A549 (cell line): ENCODE data around the gene CSTF1. TPM values are rescaled to one million over a fixed set of nuclear protein-coding genes. Genes with fewer than 3 reads are reported as not detected.

Source experiments
- ATAC-seq, 2 experiments: fragments of 200-7000 bp in 1 of 2; fragments of >200 bp in 1 of 2; cut with Nextera tagmentation in 1 of 2; cut with Tn5 transposase in 1 of 2; 3 replicates each; pipeline versions ENCODE4 v1.8.0 to v1.9.1; 2018 to 2020; ENCODE audit warnings: mild to moderate bottlenecking in 1 of 2, moderate library complexity in 1 of 2
- CTCF ChIA-PET: fragments of 300-600 bp; sonication (Branson Sonifier 250); formaldehyde crosslinking; extraction: SDS; loops from one replicate; lab custom pipeline; 2021; ENCODE audit warnings: antibody characterized with exemption, inconsistent platforms; lab: Yijun Ruan, JAX
- POLR2A ChIA-PET: fragments of 350-600 bp; formaldehyde crosslinking; extraction: SDS; loops from one replicate; lab custom pipeline; 2021; ENCODE audit warnings: antibody characterized with exemption, inconsistent platforms; lab: Yijun Ruan, JAX
- DNase-seq, 2 experiments: peaks; one replicate each; pipeline versions ENCODE4 v3.0.0 to v3.0.0-alpha.2; 2011 to 2016; ENCODE audit warnings: low read depth in 1 of 2, low spot score in 1 of 2
- FAIRE-seq: peaks from 2 replicates; lab custom pipeline; 2011; peaks lifted over from hg19 to GRCh38; lab: Jason Lieb, UNC
- H3K27ac ChIP-seq, 2 experiments: fragments of >200 bp; sonication (Bioruptor Twin); formaldehyde crosslinking; 3 replicates each; pipeline ENCODE4 v1.5.1; 2016 to 2017
- H3K4me1 ChIP-seq: fragments of >200 bp; sonication (Bioruptor Twin); formaldehyde crosslinking; 3 replicates; pipeline ENCODE4 v1.6.1; 2016
- H3K4me2 ChIP-seq: fragments of >200 bp; sonication (Bioruptor Twin); formaldehyde crosslinking; 3 replicates; pipeline ENCODE4 v1.6.1; 2016
- H3K4me3 ChIP-seq: fragments of >200 bp; sonication (Bioruptor Twin); formaldehyde crosslinking; 3 replicates; pipeline ENCODE4 v1.5.1; 2016
- H3K9me3 ChIP-seq: fragments of >200 bp; sonication (Bioruptor Twin); formaldehyde crosslinking; 3 replicates; pipeline ENCODE4 v1.6.1; 2016
- BHLHE40 ChIP-seq: IDR thresholded peaks from 2 replicates; pipeline ENCODE4 v1.6.1; 2012; ENCODE audit warnings: low read depth, low read length, inconsistent platforms
- EP300 ChIP-seq, 2 experiments: fragments of >200 bp; sonication (Bioruptor Twin); formaldehyde crosslinking; IDR thresholded peaks; 2 replicates in 1 of 2; 3 replicates in 1 of 2; pipeline ENCODE4 v1.6.1; 2016 to 2017
- ESRRA ChIP-seq: fragments of 150-350 bp; IDR thresholded peaks from 2 replicates; pipeline ENCODE4 v1.6.1; 2014; ENCODE audit warnings: mild to moderate bottlenecking, low read length, borderline replicate concordance
- FOSB ChIP-seq: fragments of 250-450 bp; sonication (Bioruptor Pico); IDR thresholded peaks from 2 replicates; pipeline ENCODE4 v1.5.0; 2020; ENCODE audit warnings: mild to moderate bottlenecking, moderate library complexity
- GATA3 ChIP-seq: IDR thresholded peaks from 2 replicates; pipeline ENCODE4 v1.6.1; 2012; ENCODE audit warnings: borderline replicate concordance
- HDAC2 ChIP-seq: fragments of 200-600 bp; sonication (generic); IDR thresholded peaks from 2 replicates; pipeline ENCODE4 v1.6.1; 2016
- HEYL ChIP-seq: fragments of 250-450 bp; sonication (Bioruptor Pico); IDR thresholded peaks from 2 replicates; pipeline ENCODE4 v1.8.0; 2021; ENCODE audit warnings: mild to moderate bottlenecking, moderate library complexity
- JUN ChIP-seq, 2 experiments: fragments of >200 bp; sonication (Bioruptor Twin); formaldehyde crosslinking; IDR thresholded peaks; 2 replicates in 1 of 2; 3 replicates in 1 of 2; pipeline ENCODE4 v1.6.1; 2016 to 2017
- KDM1A ChIP-seq: fragments of 200-600 bp; sonication (generic); IDR thresholded peaks from 2 replicates; pipeline ENCODE4 v1.6.1; 2016; ENCODE audit warnings: low read depth, mild to moderate bottlenecking
- KDM5A ChIP-seq: fragments of 200-600 bp; sonication (generic); IDR thresholded peaks from 2 replicates; pipeline ENCODE4 v1.6.1; 2016; ENCODE audit warnings: antibody characterized with exemption, mild to moderate bottlenecking
- MAZ ChIP-seq: fragments of 150-350 bp; IDR thresholded peaks from 2 replicates; pipeline ENCODE4 v1.6.1; 2014; ENCODE audit warnings: antibody characterized with exemption, low read depth, low read length, borderline replicate concordance
- NR3C1 ChIP-seq: fragments of >200 bp; sonication (Bioruptor Twin); formaldehyde crosslinking; IDR thresholded peaks from 3 replicates; pipeline ENCODE4 v1.6.1; 2017
- POLR2A ChIP-seq: IDR thresholded peaks from 2 replicates; pipeline ENCODE4 v1.6.1; 2012; ENCODE audit warnings: mild to moderate bottlenecking, low read length
- POLR2AphosphoS2 ChIP-seq: conservative IDR thresholded peaks from 2 replicates; pipeline ENCODE4 v1.6.1; 2012; ENCODE audit warnings: low read length, improper control_type of control experiment, inconsistent platforms
- RAD21 ChIP-seq, 2 experiments: fragments of >200 bp in 1 of 2; sonication (Bioruptor Twin) in 1 of 2; formaldehyde crosslinking in 1 of 2; IDR thresholded peaks in 1 of 2; conservative IDR thresholded peaks in 1 of 2; 2 replicates in 1 of 2; 3 replicates in 1 of 2; pipeline ENCODE4 v1.6.1; 2012 to 2018; ENCODE audit warnings: inconsistent platforms in 1 of 2
- RCOR1 ChIP-seq: fragments of 150-350 bp; IDR thresholded peaks from 2 replicates; pipeline ENCODE4 v1.6.1; 2014; ENCODE audit warnings: antibody characterized with exemption, low read length, low read depth
- RFX5 ChIP-seq: fragments of 450-650 bp; IDR thresholded peaks from 2 replicates; pipeline ENCODE4 v1.7.1; 2014; ENCODE audit warnings: antibody characterized with exemption, mild to moderate bottlenecking, moderate library complexity
- RNF2 ChIP-seq: fragments of 200-600 bp; sonication (generic); IDR thresholded peaks from 2 replicates; pipeline ENCODE4 v1.6.1; 2016; ENCODE audit warnings: low read depth, mild to moderate bottlenecking, antibody characterized with exemption, moderate library complexity, borderline replicate concordance
- TP53 ChIP-seq: fragments of 250-450 bp; sonication (Bioruptor Pico); IDR thresholded peaks from 2 replicates; pipeline ENCODE4 v1.5.0; 2021; ENCODE audit warnings: mild to moderate bottlenecking, moderate library complexity
- ZC3H11A ChIP-seq: fragments of 450-650 bp; IDR thresholded peaks from 2 replicates; pipeline ENCODE4 v1.6.1; 2014; ENCODE audit warnings: antibody characterized with exemption, mild to moderate bottlenecking
- ZNF302 ChIP-seq: fragments of 250-450 bp; sonication (Bioruptor Pico); IDR thresholded peaks from 2 replicates; pipeline ENCODE4 v1.9.0; 2021; ENCODE audit warnings: inconsistent platforms, mild to moderate bottlenecking, moderate library complexity
- ZSCAN20 ChIP-seq: fragments of 250-450 bp; sonication (Bioruptor Pico); IDR thresholded peaks from 2 replicates; pipeline ENCODE4 v1.8.0; 2022; ENCODE audit warnings: mild to moderate bottlenecking, moderate library complexity
- WGBS: methylation state at CpG from one replicate; pipeline ENCODE4 v1.1.6; 2017; ENCODE audit errors: missing lambda C conversion rate; 5-methylcytosine and 5-hydroxymethylcytosine counted together
- polyA plus RNA-seq, 4 experiments: library from polyadenylated mRNA; depleted of rRNA in 3 of 4; stranded (reverse); fragments of >200 nt; fragmentation: RNase III in 1 of 4; extraction: RNeasy Plus Mini Kit Qiagen cat#74134 plus additional on column Dnase treatment in 1 of 4; gene quantifications; 2 replicates in 3 of 4; 3 replicates in 1 of 4; pipeline ENCODE4 v1.2.3, GENCODE V29; 2011 to 2017
- TF ChIP-seq, protein P1 (sequence below): IDR thresholded peaks from 2 replicates; pipeline ENCODE4 v1.6.1; 2012; ENCODE audit warnings: low read depth, borderline replicate concordance
- TF ChIP-seq, protein P2 (sequence below): fragments of 200-600 bp; sonication (generic); IDR thresholded peaks from 2 replicates; pipeline ENCODE4 v1.6.1; 2016; ENCODE audit warnings: antibody characterized with exemption, mild to moderate bottlenecking, moderate library complexity
- TF ChIP-seq, protein P3 (sequence below): fragments of >200 bp; sonication (Bioruptor Twin); formaldehyde crosslinking; IDR thresholded peaks from 2 replicates; pipeline ENCODE4 v1.6.1; 2016
- TF ChIP-seq, protein P4 (sequence below): fragments of >200 bp; sonication (Bioruptor Twin); formaldehyde crosslinking; IDR thresholded peaks from 3 replicates; pipeline ENCODE4 v1.6.1; 2016
- TF ChIP-seq, protein P5 (sequence below): fragments of 250-450 bp; sonication (Bioruptor Pico); IDR thresholded peaks from 2 replicates; pipeline ENCODE4 v1.5.0; 2020; ENCODE audit warnings: low read depth, mild to moderate bottlenecking, moderate library complexity
- TF ChIP-seq, protein P6 (sequence below): fragments of 250-450 bp; sonication (Bioruptor Pico); IDR thresholded peaks from 2 replicates; pipeline ENCODE4 v1.5.0; 2021; ENCODE audit warnings: mild to moderate bottlenecking, moderate library complexity, borderline replicate concordance

Gene CSTF1
- polyA plus RNA-seq, 2 of the 4 experiments (the other 2 are of a cell fraction) = 40.9 to 79.9 TPM

DNA sequence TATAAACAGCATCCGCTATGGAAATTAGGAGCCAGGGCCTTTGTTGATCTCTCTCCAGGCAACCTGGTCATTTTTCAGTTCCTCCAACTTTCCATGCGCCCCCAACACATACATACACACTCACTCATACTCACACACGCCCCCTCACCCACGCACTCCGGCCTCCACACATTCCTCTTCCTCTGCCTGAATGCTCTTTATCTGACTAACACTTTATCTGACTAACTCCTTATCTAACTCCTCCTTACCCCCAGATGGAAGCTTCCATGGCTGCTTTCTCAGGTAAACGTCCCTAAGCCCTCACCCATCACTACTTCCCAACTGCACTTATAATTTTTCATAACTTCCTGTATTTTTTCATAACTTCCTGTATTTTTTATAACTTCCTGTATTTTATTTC, 37.1 kb downstream of the CSTF1 start:
- Histone ChIP-seq H3K4me2 (no peak overlapping the region), H3K27ac (no peak overlapping the region), H3K4me1 (no peaks in the 10 kb centered on the region)
- DNase-seq = no peak
- no peak for ATAC-seq
- FAIRE-seq = no peak
- TF ChIP-seq RCOR1 (no peak), RFX5 (no peak), HDAC2 (no peak), FOSB (no peak), ZNF302 (CRISPR knock-in tag) (no peak), ESRRA (no peak), ZC3H11A (no peak), POLR2AphosphoS2 (no peak)
- TF ChIP-seq, protein P1, sequence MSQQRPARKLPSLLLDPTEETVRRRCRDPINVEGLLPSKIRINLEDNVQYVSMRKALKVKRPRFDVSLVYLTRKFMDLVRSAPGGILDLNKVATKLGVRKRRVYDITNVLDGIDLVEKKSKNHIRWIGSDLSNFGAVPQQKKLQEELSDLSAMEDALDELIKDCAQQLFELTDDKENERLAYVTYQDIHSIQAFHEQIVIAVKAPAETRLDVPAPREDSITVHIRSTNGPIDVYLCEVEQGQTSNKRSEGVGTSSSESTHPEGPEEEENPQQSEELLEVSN = no peak
- TF ChIP-seq, protein P2, sequence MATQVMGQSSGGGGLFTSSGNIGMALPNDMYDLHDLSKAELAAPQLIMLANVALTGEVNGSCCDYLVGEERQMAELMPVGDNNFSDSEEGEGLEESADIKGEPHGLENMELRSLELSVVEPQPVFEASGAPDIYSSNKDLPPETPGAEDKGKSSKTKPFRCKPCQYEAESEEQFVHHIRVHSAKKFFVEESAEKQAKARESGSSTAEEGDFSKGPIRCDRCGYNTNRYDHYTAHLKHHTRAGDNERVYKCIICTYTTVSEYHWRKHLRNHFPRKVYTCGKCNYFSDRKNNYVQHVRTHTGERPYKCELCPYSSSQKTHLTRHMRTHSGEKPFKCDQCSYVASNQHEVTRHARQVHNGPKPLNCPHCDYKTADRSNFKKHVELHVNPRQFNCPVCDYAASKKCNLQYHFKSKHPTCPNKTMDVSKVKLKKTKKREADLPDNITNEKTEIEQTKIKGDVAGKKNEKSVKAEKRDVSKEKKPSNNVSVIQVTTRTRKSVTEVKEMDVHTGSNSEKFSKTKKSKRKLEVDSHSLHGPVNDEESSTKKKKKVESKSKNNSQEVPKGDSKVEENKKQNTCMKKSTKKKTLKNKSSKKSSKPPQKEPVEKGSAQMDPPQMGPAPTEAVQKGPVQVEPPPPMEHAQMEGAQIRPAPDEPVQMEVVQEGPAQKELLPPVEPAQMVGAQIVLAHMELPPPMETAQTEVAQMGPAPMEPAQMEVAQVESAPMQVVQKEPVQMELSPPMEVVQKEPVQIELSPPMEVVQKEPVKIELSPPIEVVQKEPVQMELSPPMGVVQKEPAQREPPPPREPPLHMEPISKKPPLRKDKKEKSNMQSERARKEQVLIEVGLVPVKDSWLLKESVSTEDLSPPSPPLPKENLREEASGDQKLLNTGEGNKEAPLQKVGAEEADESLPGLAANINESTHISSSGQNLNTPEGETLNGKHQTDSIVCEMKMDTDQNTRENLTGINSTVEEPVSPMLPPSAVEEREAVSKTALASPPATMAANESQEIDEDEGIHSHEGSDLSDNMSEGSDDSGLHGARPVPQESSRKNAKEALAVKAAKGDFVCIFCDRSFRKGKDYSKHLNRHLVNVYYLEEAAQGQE = no peak
- TF ChIP-seq, all 56 proteins: peak for 0
- H3K9me3 ChIP-seq = no peaks in the 10 kb centered on the region
- ChIA-PET POLR2A (no interaction called here), CTCF (interaction anchor here (1.0 kb wide), 2 partner anchors 10 to 121 kb away, joined by 3 read pairs; no protein-coding TSS in a partner anchor)
- H3K4me3 ChIP-seq = no peak overlapping the region
- WGBS = 82% methylated on average over 6 of the region's 6 CpGs

DNA sequence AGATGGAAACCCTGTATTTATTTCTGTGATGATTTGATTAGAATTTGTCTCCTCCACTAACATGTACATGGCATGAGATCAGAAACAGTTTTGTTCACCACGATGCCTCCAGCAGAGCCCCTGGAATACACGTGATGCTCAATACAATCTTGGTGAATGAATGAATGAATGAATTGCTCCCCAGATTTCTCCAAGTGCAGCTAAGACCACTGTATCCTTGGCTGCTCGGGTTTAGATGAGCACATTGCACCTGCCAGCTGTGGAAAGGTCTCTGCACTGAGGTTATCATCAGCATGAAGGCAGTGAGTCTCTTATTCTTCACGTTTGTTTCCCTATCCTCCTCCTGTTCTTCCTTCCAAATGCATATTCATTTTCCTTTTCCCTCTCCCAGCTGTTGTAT, 37.5 kb downstream of the CSTF1 start:
- WGBS = 33% methylated on average over 4 of the region's 4 CpGs

DNA sequence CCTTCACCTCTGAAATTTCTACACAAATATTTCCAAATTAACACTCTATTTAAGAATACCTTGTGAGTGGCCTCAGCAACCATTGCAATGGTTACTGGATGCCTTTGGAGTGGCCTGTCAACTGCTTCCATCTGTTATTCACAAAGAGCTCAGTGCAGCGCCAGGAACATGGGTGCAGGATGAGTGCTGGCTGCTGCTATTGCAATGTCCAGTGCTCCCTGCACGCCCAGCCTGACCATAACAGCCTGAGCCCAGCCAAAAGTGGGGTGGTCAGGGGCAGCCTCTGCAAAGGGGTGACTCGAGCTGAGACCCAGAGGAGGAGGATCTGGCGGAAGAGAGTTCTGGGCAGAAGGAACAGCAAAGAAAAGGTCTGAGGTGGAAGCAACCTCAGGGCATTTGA, 38.0 kb downstream of the CSTF1 start:
- Histone ChIP-seq H3K27ac (no peak overlapping the region), H3K9me3 (no peaks in the 10 kb centered on the region), H3K4me1 (no peaks in the 10 kb centered on the region), H3K4me3 (no peak overlapping the region), H3K4me2 (no peak overlapping the region)
- DNase-seq (no peak), ATAC-seq (no peak), FAIRE-seq (no peak)
- WGBS = 53% methylated on average over 4 of the region's 4 CpGs
- CTCF ChIA-PET = interaction anchor here (1.0 kb wide), 1 partner anchor 35 kb away, joined by 3 read pairs; no protein-coding TSS in a partner anchor
- POLR2A ChIA-PET = no interaction called here
- no peak for TF ChIP-seq ZSCAN20 (CRISPR knock-in tag)
- TF ChIP-seq TP53 (CRISPR knock-in tag) = no peak
- TF ChIP-seq JUN (IDR thresholded peaks at IDR 0.05) = no peak
- TF ChIP-seq NR3C1 = no peak
- no peak for TF ChIP-seq RCOR1
- no peak for TF ChIP-seq POLR2A
- TF ChIP-seq MAZ = no peak
- TF ChIP-seq, protein P3, sequence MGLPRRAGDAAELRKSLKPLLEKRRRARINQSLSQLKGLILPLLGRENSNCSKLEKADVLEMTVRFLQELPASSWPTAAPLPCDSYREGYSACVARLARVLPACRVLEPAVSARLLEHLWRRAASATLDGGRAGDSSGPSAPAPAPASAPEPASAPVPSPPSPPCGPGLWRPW = no peak
- no peak for TF ChIP-seq RNF2
- TF ChIP-seq, protein P4, sequence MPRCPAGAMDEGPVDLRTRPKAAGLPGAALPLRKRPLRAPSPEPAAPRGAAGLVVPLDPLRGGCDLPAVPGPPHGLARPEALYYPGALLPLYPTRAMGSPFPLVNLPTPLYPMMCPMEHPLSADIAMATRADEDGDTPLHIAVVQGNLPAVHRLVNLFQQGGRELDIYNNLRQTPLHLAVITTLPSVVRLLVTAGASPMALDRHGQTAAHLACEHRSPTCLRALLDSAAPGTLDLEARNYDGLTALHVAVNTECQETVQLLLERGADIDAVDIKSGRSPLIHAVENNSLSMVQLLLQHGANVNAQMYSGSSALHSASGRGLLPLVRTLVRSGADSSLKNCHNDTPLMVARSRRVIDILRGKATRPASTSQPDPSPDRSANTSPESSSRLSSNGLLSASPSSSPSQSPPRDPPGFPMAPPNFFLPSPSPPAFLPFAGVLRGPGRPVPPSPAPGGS = no peak
- TF ChIP-seq, protein P5, sequence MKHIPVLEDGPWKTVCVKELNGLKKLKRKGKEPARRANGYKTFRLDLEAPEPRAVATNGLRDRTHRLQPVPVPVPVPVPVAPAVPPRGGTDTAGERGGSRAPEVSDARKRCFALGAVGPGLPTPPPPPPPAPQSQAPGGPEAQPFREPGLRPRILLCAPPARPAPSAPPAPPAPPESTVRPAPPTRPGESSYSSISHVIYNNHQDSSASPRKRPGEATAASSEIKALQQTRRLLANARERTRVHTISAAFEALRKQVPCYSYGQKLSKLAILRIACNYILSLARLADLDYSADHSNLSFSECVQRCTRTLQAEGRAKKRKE (CRISPR knock-in tag) = no peak
- TF ChIP-seq, protein P6, sequence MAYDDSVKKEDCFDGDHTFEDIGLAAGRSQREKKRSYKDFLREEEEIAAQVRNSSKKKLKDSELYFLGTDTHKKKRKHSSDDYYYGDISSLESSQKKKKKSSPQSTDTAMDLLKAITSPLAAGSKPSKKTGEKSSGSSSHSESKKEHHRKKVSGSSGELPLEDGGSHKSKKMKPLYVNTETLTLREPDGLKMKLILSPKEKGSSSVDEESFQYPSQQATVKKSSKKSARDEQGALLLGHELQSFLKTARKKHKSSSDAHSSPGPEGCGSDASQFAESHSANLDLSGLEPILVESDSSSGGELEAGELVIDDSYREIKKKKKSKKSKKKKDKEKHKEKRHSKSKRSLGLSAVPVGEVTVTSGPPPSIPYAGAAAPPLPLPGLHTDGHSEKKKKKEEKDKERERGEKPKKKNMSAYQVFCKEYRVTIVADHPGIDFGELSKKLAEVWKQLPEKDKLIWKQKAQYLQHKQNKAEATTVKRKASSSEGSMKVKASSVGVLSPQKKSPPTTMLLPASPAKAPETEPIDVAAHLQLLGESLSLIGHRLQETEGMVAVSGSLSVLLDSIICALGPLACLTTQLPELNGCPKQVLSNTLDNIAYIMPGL (CRISPR knock-in tag) = no peak

More for the DNA sequence above, 37.5 kb downstream of the CSTF1 start:
- TF ChIP-seq FOSB = no peak
- TF ChIP-seq POLR2A = no peak
- TF ChIP-seq JUN (IDR thresholded peaks at IDR 0.05) = no peak
- TF ChIP-seq EP300 (IDR thresholded peaks at IDR 0.05) = no peak
- TF ChIP-seq BHLHE40 = no peak
- TF ChIP-seq HDAC2 = no peak
- TF ChIP-seq MAZ = no peak
- no peak for TF ChIP-seq RAD21 (conservative IDR thresholded peaks at IDR 0.05 in 1 of 2, IDR thresholded peaks at IDR 0.05 in 1 of 2)
- no peak for TF ChIP-seq RNF2
- TF ChIP-seq KDM5A = no peak
- no peak for TF ChIP-seq KDM1A
- no peak for TF ChIP-seq GATA3
- no peak for TF ChIP-seq HEYL (CRISPR knock-in tag)
- ChIA-PET POLR2A (no interaction called here), CTCF (interaction anchor here (1.0 kb wide), 2 partner anchors 10 to 121 kb away, joined by 3 read pairs; no protein-coding TSS in a partner anchor)
- Histone ChIP-seq H3K4me3 (no peak overlapping the region), H3K4me1 (no peaks in the 10 kb centered on the region), H3K4me2 (no peak overlapping the region), H3K9me3 (no peaks in the 10 kb centered on the region), H3K27ac (no peak overlapping the region)
- ATAC-seq (no peak), DNase-seq (no peak), FAIRE-seq (no peak)
